Measurements from ENCODE around the gene ANKS1B.

ANKS1B gene

GRCh38 chr12:99767809-99768208 is 216.9 kb downstream of the ANKS1B start:
- Histone ChIP-seq H3K4me1 (no peaks in the 10 kb centered on the region), H3K9ac (no peak overlapping the region), H3K27me3 (ENCODE audit: control insufficient read depth, insufficient read depth, low read length) (no peaks in the 10 kb centered on the region), H3K9me3 (ENCODE audit: control insufficient read depth, low read length) (no peaks in the 10 kb centered on the region), H3K36me3 (ENCODE audit: control insufficient read depth, insufficient read depth, low read length) (no peaks in the 10 kb centered on the region), H3K4me3 (ENCODE audit: low read depth, low read length) (no peak overlapping the region), H3K27ac (no peak overlapping the region), H3K79me2 (no peaks in the 10 kb centered on the region), H3K4me2 (ENCODE audit: low read length) (no peak overlapping the region), H2AFZ (no peak overlapping the region)
- TF ChIP-seq CTCF (IDR thresholded peaks at IDR 0.05): peak; percentile 11

GRCh38 chr12:99766408-99766807 is 218.3 kb downstream of the ANKS1B start:
- no peaks in the 10 kb centered on the region for H3K79me2 ChIP-seq
- H3K4me2 ChIP-seq (ENCODE audit: low read length): no peak overlapping the region
- no peak for TF ChIP-seq CTCF (IDR thresholded peaks at IDR 0.05)
- no peaks in the 10 kb centered on the region for H3K36me3 ChIP-seq (ENCODE audit: control insufficient read depth, insufficient read depth, low read length)
- H3K27ac ChIP-seq: no peak overlapping the region
- no peaks in the 10 kb centered on the region for H3K9me3 ChIP-seq (ENCODE audit: control insufficient read depth, low read length)
- no peak overlapping the region for H3K4me3 ChIP-seq (ENCODE audit: low read depth, low read length)
- H2AFZ ChIP-seq: no peak overlapping the region
- no peaks in the 10 kb centered on the region for H3K4me1 ChIP-seq
- no peaks in the 10 kb centered on the region for H3K27me3 ChIP-seq (ENCODE audit: control insufficient read depth, insufficient read depth, low read length)
- no peak overlapping the region for H3K9ac ChIP-seq

- TF ChIP-seq CTCF (IDR thresholded peaks at IDR 0.05): no peak
- no peak overlapping the region for H2AFZ ChIP-seq
- H3K9me3 ChIP-seq (ENCODE audit: control insufficient read depth, low read length): no peaks in the 10 kb centered on the region
- H3K9ac ChIP-seq: no peak overlapping the region
- H3K27me3 ChIP-seq (ENCODE audit: control insufficient read depth, insufficient read depth, low read length): no peaks in the 10 kb centered on the region
- no peak overlapping the region for H3K27ac ChIP-seq
- H3K4me1 ChIP-seq: no peaks in the 10 kb centered on the region
- H3K36me3 ChIP-seq (ENCODE audit: control insufficient read depth, insufficient read depth, low read length): no peaks in the 10 kb centered on the region
- H3K79me2 ChIP-seq: no peaks in the 10 kb centered on the region
- no peak overlapping the region for H3K4me3 ChIP-seq (ENCODE audit: low read depth, low read length)
- H3K4me2 ChIP-seq (ENCODE audit: low read length): no peak overlapping the region
Measured at GRCh38 chr12:99765469-99766114, 219.1 kb downstream of the ANKS1B start.

GRCh38 chr12:99759444-99759843 is 225.3 kb downstream of the ANKS1B start:
- TF ChIP-seq CTCF (IDR thresholded peaks at IDR 0.05): no peak
- H3K27me3 ChIP-seq (ENCODE audit: control insufficient read depth, insufficient read depth, low read length): no peaks in the 10 kb centered on the region
- H3K9me3 ChIP-seq (ENCODE audit: control insufficient read depth, low read length): no peaks in the 10 kb centered on the region
- no peak overlapping the region for H3K27ac ChIP-seq
- H2AFZ ChIP-seq: no peak overlapping the region
- H3K4me2 ChIP-seq (ENCODE audit: low read length): no peak overlapping the region
- no peak overlapping the region for H3K4me3 ChIP-seq (ENCODE audit: low read depth, low read length)
- no peaks in the 10 kb centered on the region for H3K36me3 ChIP-seq (ENCODE audit: control insufficient read depth, insufficient read depth, low read length)
- H3K9ac ChIP-seq: no peak overlapping the region
- no peaks in the 10 kb centered on the region for H3K4me1 ChIP-seq
- H3K79me2 ChIP-seq: no peaks in the 10 kb centered on the region

GRCh38 chr12:99758997-99759396 is 225.7 kb downstream of the ANKS1B start:
- H3K4me2 ChIP-seq (ENCODE audit: low read length): no peak overlapping the region
- H2AFZ ChIP-seq: no peak overlapping the region
- no peaks in the 10 kb centered on the region for H3K9me3 ChIP-seq (ENCODE audit: control insufficient read depth, low read length)
- H3K36me3 ChIP-seq (ENCODE audit: control insufficient read depth, insufficient read depth, low read length): no peaks in the 10 kb centered on the region
- H3K79me2 ChIP-seq: no peaks in the 10 kb centered on the region
- H3K27me3 ChIP-seq (ENCODE audit: control insufficient read depth, insufficient read depth, low read length): no peaks in the 10 kb centered on the region
- no peak overlapping the region for H3K9ac ChIP-seq
- no peak for TF ChIP-seq CTCF (IDR thresholded peaks at IDR 0.05)
- H3K4me1 ChIP-seq: no peaks in the 10 kb centered on the region
- H3K4me3 ChIP-seq (ENCODE audit: low read depth, low read length): no peak overlapping the region
- no peak overlapping the region for H3K27ac ChIP-seq

Data from parathyroid adenoma (tissue), 2 donors.